ENCODE results near the gene CDH23. TPM values are rescaled to one million over a fixed set of nuclear protein-coding genes. Genes with fewer than 3 reads are reported as not detected.

Gene CDH23
- total RNA-seq, 4 donors from 2014 or later: 2.9 to 16.1 (median 5.9) TPM

DNA sequence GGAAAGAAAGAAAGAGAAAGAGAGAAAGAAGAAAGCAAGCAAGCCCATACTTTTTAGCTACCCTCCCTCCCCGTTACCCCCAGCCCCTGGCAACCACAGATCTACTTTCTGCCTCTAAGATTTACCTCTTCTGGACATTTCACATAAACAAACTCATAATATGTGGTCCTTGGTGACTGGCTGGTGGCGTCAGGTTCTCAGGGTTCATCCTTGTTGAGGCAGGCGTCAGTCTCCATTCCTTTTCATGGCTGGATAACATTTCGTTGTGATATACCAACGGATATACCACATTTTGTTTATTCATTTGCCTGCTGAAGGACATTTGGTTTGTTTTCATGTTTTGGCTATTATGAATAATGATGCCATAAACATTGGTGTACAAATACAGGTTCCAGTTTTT, 30.5 kb downstream of the CDH23 start:
- in situ Hi-C loops (cut with MboI; ENCODE audit: low pct_ligation_motif_present in 1 of 4, low pct_unique_long_range_greater_than_20kb in 1 of 4, low sequenced_read_pairs in 3 of 4): no loop called here
- TF ChIP-seq, protein P1, sequence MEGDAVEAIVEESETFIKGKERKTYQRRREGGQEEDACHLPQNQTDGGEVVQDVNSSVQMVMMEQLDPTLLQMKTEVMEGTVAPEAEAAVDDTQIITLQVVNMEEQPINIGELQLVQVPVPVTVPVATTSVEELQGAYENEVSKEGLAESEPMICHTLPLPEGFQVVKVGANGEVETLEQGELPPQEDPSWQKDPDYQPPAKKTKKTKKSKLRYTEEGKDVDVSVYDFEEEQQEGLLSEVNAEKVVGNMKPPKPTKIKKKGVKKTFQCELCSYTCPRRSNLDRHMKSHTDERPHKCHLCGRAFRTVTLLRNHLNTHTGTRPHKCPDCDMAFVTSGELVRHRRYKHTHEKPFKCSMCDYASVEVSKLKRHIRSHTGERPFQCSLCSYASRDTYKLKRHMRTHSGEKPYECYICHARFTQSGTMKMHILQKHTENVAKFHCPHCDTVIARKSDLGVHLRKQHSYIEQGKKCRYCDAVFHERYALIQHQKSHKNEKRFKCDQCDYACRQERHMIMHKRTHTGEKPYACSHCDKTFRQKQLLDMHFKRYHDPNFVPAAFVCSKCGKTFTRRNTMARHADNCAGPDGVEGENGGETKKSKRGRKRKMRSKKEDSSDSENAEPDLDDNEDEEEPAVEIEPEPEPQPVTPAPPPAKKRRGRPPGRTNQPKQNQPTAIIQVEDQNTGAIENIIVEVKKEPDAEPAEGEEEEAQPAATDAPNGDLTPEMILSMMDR (IDR thresholded peaks at IDR 0.05): no peak
- no peak for TF ChIP-seq POLR2A (IDR thresholded peaks at IDR 0.05)
- no peak for TF ChIP-seq EP300 (IDR thresholded peaks at IDR 0.05; ENCODE audit: low read depth)
- TF ChIP-seq POLR2AphosphoS5 (IDR thresholded peaks at IDR 0.05): no peak
- no peak overlapping the region for H3K4me3 ChIP-seq
- H3K27me3 ChIP-seq: peaks cover 4% of the 10 kb centered on the region
- DNase-seq: no peak
- H3K36me3 ChIP-seq: no peaks in the 10 kb centered on the region
- intact Hi-C loops (cut with DNase I; ENCODE audit: low total_unique reads): no loop called here
- no peaks in the 10 kb centered on the region for H3K4me1 ChIP-seq
- H3K27ac ChIP-seq: no peak overlapping the region
- H3K9me3 ChIP-seq: no peaks in the 10 kb centered on the region
- WGBS, 2 donors (ENCODE audit: low coverage in 1 of 2): 64 to 66% methylated on average over 5 of the region's 5 CpGs

DNA sequence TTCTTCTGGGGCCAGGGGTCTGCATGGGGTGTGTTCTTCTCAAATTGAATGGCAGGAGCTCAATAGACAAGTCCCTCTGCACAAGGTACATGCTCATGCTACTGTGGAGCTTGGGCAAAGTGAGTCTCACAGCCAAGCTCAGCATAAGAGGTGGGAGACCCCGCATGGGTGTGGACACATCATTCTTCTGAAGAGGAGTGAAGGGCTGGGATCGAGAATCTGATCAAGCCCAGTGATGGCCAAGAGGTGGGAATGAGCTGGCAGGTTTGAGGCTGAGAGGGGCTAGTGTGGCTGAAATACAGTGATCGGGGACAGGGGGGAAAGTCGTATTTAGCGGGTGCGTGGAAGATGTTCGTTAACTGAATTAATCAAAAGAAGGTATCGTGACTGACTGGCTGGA, 32.6 kb downstream of the CDH23 start:
- in situ Hi-C loops (cut with MboI; ENCODE audit: low pct_ligation_motif_present in 1 of 4, low pct_unique_long_range_greater_than_20kb in 1 of 4, low sequenced_read_pairs in 3 of 4) (no loop called here), intact Hi-C loops (cut with DNase I; ENCODE audit: low total_unique reads) (no loop called here)
- no peaks in the 10 kb centered on the region for H3K9me3 ChIP-seq
- H3K4me1 ChIP-seq: no peaks in the 10 kb centered on the region
- TF ChIP-seq POLR2AphosphoS5 (IDR thresholded peaks at IDR 0.05): no peak
- no peak for TF ChIP-seq POLR2A (IDR thresholded peaks at IDR 0.05)
- TF ChIP-seq, protein P1 (IDR thresholded peaks at IDR 0.05): no peak
- TF ChIP-seq EP300 (IDR thresholded peaks at IDR 0.05; ENCODE audit: low read depth): no peak
- H3K27ac ChIP-seq: no peak overlapping the region
- H3K4me3 ChIP-seq: no peak overlapping the region
- no peak for DNase-seq
- H3K27me3 ChIP-seq: no peaks in the 10 kb centered on the region
- H3K36me3 ChIP-seq: no peaks in the 10 kb centered on the region
- 87% methylated on average over 8 of the region's 8 CpGs; no CpG with 5 or more reads in 1 of the 2 donors for WGBS, 2 donors (ENCODE audit: low coverage in 1 of 2)

DNA sequence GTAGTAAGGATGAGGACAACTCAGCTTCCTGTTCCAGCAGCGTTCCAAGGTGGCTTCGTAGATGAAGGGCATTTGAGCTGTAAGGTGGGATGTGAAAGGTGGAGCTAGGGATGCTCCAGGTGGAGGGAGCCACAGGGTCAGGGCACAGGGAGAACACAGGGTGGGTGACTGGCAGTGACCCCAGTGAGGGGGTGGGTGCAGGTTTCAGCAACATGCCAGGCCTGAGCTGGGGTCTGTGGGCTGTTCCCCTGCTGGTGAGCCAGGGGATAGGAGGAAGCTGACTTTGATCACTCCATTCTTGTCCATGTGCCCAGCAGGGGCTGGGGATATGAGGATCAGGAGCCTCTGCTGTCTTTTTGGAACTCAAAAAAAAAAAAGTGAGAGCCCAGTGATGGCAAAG, 33.2 kb downstream of the CDH23 start:
- Histone ChIP-seq H3K36me3 (no peaks in the 10 kb centered on the region), H3K4me3 (no peak overlapping the region), H3K27ac (no peak overlapping the region), H3K27me3 (no peaks in the 10 kb centered on the region), H3K9me3 (no peaks in the 10 kb centered on the region), H3K4me1 (no peaks in the 10 kb centered on the region)
- intact Hi-C loops (cut with DNase I; ENCODE audit: low total_unique reads) (no loop called here), in situ Hi-C loops (cut with MboI; ENCODE audit: low pct_ligation_motif_present in 1 of 4, low pct_unique_long_range_greater_than_20kb in 1 of 4, low sequenced_read_pairs in 3 of 4) (no loop called here)
- 85% methylated on average over 2 of the region's 2 CpGs; no CpG with 5 or more reads in 1 of the 2 donors for WGBS, 2 donors (ENCODE audit: low coverage in 1 of 2)
- TF ChIP-seq, protein P1 (IDR thresholded peaks at IDR 0.05): no peak
- TF ChIP-seq POLR2A (IDR thresholded peaks at IDR 0.05): no peak
- no peak for TF ChIP-seq POLR2AphosphoS5 (IDR thresholded peaks at IDR 0.05)
- no peak for TF ChIP-seq EP300 (IDR thresholded peaks at IDR 0.05; ENCODE audit: low read depth)
- no peak for DNase-seq

DNA sequence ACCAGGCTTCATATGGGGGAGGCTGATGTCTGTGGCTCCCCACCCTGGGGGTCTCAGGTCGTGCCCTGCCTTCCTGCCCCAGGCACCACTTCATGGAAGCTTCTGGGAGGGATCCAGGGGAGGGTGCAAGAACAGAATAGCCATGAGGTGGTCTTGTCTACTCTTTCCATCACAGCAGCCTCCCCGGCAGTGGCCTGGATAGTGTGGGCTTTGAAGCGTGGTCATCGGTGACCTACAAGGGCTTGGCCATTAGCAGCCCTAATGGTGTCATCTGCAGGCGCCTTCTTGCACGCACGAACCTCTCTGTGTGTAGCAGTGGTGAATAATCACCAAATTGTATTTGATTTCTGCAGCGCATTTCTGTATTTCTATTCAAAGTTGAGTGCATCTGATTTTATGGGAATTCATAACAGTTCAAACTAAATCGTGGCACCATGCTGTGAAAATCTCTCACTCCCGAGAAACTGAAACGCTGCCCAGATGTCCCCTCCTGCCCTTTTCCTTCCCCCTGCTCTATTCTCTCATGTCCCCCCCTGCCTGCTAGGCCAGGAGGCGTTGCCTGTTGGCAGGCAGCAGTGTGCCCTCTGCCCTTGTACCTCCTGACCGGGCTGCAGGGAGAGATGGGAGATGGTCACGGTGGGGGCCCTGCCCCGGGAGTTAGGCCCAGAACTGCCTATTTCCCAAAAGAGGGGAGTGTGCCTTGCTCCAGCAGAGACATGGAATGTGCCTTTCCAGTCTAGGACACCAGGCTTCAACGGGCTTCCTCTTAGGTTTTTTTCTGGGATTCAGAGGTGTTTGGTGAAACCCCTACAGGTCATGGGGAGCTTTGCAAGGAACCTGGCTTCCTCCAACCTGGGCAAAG, 34.8 kb downstream of the CDH23 start:
- no peak for DNase-seq
- in situ Hi-C loops (cut with MboI; ENCODE audit: low pct_ligation_motif_present in 1 of 4, low pct_unique_long_range_greater_than_20kb in 1 of 4, low sequenced_read_pairs in 3 of 4): no loop called here
- WGBS, 2 donors (ENCODE audit: low coverage in 1 of 2): 74 to 88% methylated on average over 9 to 16 of the region's 16 CpGs
- intact Hi-C loops (cut with DNase I; ENCODE audit: low total_unique reads): no loop called here
- H3K27me3 ChIP-seq: no peaks in the 10 kb centered on the region
- no peaks in the 10 kb centered on the region for H3K36me3 ChIP-seq
- TF ChIP-seq, protein P1 (IDR thresholded peaks at IDR 0.05): no peak
- TF ChIP-seq EP300 (IDR thresholded peaks at IDR 0.05; ENCODE audit: low read depth): no peak
- TF ChIP-seq POLR2A (IDR thresholded peaks at IDR 0.05): no peak
- no peak for TF ChIP-seq POLR2AphosphoS5 (IDR thresholded peaks at IDR 0.05)
- H3K27ac ChIP-seq: no peak overlapping the region
- no peak overlapping the region for H3K4me3 ChIP-seq
- H3K9me3 ChIP-seq: no peaks in the 10 kb centered on the region
- H3K4me1 ChIP-seq: peaks cover 0 to 4% (median 0%) of the 10 kb centered on the region in 4 donors

All from transverse colon (tissue), 4 donors.